Right ventricle myocardium inferior (tissue), 1 donor: ENCODE results near the gene LPIN1. TPM values are rescaled to one million over a fixed set of nuclear protein-coding genes. Genes with fewer than 3 reads are reported as not detected.

Experiments
- ATAC-seq: fragments of 200-7000 bp; cut with Tn5 transposase; one replicate; pipeline ENCODE4 v1.9.1; 2020; ENCODE audit warnings: mild to moderate bottlenecking, moderate library complexity
- DNase-seq: peaks from one replicate; pipeline ENCODE4 v3.0.0; 2021; ENCODE audit errors: missing footprints
- intact Hi-C: fragments of 100-400 bp; cut with DNase I; formaldehyde crosslinking; loops from one replicate; pipeline ENCODE4 v1.11.0; 2022
- long read RNA-seq: library from polyadenylated mRNA; unstranded; transcript quantifications from one replicate; pipeline ENCODE4 v2.0.0, GENCODE V29; 2021
- total RNA-seq: library from RNA; stranded (reverse); fragmentation: NEBNext Ultra II Directional; extraction: Animal tissue kit (Norgen Biotek cat#: 25700); gene quantifications from one replicate; pipeline ENCODE4 v1.2.1, GENCODE V29; 2021
- donor health status: DM: no; HTN: yes; CAD: no; lungs with severe emphysema.

Gene LPIN1
- 64.6 TPM for total RNA-seq
- long read RNA-seq, full-length matches to known transcripts: 1 of 38 reads
- long read RNA-seq, partial matches to known transcripts: 19 of 38 reads
- long read RNA-seq, other reads (novel, unspliced or antisense): 18 of 38 reads

DNA sequence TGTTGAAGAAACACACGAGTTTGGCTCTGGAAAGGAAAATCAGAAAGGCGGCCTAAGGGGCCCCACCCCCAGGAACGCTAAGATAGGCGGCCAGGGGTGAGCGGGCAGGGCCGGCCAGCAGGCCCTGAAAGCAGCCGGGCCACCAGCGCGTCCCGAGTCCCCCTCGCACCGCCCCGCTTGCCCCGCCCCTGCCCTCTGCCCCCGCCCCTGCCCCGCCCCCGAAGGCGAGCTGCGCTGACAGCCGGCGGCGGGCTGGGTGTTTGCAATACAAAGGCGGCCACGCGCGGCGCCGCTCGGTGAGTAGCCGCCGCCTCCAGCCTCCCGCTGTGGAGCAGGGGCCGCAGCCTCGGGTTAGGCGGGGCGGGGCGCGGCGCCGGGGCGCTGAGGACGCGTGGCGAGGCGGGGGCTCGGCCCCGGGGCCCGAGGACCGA is at the start of gene LPIN1:
Gene LPIN1, plus strand, starts transcription at position 257 of the 431 bp plus-strand sequence. CDS start 18,910 bp downstream, outside the sequence.
- DNase-seq (peak; percentile 96), ATAC-seq (peak; percentile 87)
- intact Hi-C loops: loop anchor here (2.0 kb wide), 1 partner anchor 30 kb away; no protein-coding TSS in a partner anchor

DNA sequence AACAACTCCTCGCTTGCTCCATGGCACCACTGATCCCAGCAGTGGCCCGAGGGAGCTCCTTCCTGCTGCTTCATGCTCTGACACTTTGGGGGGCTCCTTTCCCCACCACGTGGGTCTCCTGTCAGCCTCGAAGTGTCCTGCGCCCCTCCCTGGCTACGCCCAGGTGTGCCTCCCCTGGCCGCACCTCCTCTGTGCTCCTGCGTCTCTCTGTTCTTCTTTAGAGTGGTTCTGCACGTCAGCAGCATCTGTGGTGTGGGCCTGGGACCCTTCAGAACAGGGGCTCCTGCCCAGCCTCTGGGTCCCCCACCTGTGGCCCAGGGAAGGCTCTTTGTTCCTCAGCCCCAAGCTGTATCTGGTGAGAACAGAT is 49.7 kb upstream of the LPIN1 start:
- intact Hi-C loops: no loop called here
- ATAC-seq (no peak), DNase-seq (no peak)

DNA sequence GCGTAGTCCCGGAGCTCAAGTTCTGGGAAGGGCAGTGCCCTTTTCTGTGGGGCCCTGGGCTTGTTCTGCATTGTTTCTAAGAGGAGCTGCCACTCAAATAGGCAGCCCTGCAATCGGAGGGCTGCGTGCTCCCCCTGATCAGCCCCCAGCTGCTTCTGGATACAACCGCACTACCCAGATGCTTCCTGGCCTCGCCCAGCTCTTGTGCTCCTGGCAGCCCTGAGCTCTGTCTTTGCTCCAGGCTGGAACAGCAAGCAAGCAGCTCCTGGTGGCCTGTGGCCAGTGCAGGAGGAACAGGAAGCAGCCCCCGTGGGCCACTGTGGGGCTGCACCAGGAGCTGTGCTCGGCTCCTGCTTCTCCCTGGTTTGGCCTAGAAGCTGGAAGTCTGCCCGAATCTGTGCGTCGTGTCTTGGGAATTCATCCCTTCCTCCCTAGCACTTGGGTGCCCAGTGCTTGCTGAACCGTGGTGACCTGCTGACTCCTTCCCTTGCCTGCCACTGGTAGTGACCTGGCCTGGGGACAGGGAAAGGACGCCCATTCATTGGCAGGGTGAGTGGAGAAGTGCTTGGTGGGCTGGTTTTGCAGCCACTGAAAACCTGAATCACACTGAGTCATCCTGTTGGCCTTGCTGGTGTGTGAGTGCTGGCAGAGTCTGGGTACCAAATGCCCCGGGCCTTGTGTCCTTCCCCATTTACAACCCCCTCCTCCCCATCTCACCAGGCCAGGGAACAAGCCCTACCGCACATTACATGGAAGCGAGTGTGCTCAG is 49.1 kb upstream of the LPIN1 start:
- intact Hi-C loops: no loop called here
- DNase-seq (no peak), ATAC-seq (peak; percentile 42)

GRCh38 chr2:11698009-11698922 is 48.2 kb upstream of the LPIN1 start:
- DNase-seq (peak; percentile 81), ATAC-seq (peak; percentile 83)
- intact Hi-C loops: no loop called here

DNA sequence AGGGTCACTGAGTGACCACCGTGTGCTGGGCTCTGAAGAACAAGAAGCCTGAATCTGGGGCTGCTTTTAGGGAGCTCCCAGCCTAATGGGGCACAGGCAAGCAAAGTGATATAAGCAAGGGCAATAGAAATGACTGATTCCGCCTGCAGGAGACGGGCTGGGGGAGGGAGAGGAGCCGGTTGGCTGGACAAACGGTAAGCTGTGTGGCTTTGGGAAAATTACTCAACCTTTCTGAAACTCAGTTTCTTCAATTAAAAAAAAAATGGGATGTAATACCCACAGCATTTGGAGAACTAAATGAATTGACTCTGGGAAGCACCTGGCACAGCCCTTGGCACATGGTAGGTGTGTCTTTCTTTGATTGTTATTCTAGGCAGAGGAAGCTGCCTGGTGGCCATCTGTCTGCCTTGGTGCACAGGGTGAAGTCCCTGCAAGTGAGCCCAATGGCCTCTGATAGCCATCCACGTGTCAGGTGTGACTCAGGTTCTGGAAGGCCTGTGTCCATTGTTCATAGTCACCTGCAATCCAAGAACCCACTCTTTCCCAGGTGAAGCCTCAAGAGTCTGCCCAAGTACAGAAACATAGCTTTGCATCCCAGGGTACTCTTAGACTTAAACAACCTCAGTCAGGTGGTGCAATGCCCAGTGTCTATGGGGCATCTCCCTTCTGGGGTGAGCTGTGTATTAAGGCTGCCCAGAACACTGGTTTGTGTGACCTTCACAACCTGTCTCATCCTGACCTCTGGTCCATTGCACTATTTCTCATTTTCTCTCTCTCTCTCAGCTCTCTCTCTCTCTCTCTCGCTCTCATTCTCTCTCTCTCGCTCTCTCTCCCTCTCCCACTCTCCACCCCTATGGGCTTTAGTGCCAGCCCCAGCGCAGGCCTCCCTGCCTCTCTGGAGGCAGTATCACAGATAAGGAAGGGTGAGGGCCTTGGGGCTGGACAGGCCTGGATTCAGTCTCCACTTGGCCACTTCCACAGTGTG is 46.5 kb upstream of the LPIN1 start:
- intact Hi-C loops: no loop called here
- no peak for ATAC-seq

DNA sequence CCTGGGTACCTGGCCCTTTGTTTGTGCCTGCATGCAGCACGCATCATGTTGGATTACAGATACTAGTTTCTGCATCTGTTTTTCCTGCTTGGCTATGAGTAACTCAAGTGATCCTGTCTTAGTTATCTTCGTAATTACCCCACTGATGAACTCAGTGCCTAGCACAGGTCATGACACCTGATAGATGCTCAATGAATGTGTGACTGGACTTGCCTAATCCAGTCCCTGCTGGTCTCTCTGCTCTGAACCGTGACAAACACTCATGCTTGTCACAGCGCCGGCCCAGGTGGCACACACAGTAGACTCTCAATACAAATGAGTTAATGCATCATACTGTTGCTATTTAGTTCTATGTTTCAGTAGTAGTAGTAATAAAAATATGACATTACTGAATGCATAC is 45.2 kb upstream of the LPIN1 start:
- intact Hi-C loops: no loop called here
- ATAC-seq (no peak), DNase-seq (no peak)

More for the DNA sequence above, 46.5 kb upstream of the LPIN1 start:
- no peak for DNase-seq

GRCh38 chr2:11701751-11702301 is 44.6 kb upstream of the LPIN1 start:
- no peak for ATAC-seq
- DNase-seq: no peak
- intact Hi-C loops: no loop called here

DNA sequence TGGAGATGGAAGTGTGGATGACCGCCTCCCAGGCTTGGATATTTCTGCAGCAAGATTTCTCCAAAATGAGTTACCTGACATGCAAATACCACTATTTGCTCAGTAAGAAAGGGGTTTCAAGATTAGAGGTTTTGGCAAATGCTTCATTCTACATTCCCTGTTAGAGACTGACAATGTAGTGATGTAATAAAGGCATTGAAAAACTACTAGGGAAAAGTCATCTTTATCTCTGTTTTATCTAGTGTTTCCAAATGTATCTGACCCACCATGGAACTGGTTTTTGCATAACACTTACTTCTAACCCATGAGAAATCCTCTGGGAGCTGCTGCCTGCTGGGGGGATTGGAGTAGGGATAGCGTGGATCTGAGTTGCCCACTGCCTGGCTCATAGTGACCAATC is 43.5 kb upstream of the LPIN1 start:
- intact Hi-C loops: no loop called here
- no peak for ATAC-seq
- DNase-seq: no peak

DNA sequence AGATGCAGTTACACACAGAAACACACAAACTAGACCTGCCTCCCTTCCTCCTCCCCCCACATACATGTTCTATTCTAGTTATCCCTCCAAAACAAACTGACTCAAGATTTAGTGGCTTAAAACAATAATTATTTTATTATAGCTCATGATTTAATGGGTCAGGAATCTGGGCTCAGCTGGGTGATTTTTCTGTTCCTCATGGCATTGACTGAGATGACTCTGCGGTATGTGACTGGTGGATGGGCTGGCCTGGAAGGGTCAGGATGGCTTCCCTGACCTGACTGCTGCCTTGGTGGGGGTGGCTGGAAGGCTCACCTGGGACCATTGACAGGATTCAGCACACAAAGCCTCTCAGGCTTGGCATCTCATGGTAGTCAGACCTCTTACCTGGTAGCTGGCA is 42.7 kb upstream of the LPIN1 start:
- intact Hi-C loops: no loop called here
- no peak for DNase-seq
- no peak for ATAC-seq

GRCh38 chr2:11705063-11705462 is 41.4 kb upstream of the LPIN1 start:
- DNase-seq (no peak), ATAC-seq (no peak)
- intact Hi-C loops: no loop called here

GRCh38 chr2:11705711-11706110 is 40.7 kb upstream of the LPIN1 start:
- ATAC-seq (no peak), DNase-seq (no peak)
- intact Hi-C loops: no loop called here

DNA sequence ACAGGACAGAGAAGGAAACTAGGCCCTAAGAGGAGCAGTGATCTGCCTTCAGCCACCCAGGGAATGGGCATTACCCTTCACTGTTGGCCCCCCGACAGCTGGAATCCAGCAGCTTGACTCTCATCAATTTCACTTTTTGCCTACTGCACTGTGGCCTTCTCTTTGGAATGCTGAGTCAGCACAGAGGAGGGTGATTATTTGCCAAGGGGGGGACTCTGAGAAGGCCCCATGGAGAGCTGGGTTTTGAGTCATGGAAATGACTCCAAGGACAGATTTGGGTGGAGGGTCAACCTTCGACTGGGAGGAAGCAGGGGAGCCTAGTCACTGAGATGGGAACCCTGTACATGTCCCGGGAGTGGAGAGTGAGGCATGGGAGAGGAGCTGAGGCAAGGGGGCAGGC is 38.3 kb upstream of the LPIN1 start:
- intact Hi-C loops: no loop called here
- DNase-seq (no peak), ATAC-seq (no peak)

DNA sequence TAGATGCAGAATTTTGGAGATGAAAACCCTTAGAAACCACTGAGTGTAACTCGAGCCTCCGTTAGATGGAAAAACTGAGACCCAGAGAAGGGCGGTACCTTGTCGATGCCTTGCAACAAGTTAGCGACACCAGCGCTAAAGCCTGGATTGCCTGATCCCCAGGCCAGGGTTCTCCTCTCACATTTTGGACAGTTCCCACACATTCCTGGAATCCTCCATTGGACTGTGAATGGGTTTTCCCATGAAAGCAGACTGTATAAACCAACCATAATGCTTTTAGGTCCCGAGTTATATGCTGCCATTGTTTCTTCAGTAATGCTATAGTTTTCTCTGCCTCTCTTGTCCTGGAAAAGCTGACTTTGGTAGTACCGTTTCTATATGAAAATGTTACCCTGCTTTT is 37.1 kb upstream of the LPIN1 start:
- DNase-seq (no peak), ATAC-seq (no peak)
- intact Hi-C loops: no loop called here

DNA sequence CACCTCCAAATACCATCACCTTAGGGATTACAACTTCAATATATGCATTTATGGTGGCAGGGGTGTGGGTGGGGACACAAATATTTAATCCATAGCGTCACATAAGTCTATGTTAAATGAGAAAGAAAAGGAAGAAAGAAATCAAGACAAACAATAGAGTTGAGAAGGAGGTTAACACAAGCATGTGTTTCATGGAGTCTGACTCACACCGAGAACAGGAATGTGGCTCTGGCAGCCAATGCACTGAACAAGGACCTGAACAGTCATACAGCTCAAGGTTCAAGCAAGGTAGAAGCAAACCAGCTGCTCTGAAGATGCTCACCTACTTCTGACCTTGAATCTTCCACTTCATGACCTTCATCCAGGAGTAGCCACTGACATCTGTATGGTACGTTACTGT is 36.2 kb upstream of the LPIN1 start:
- intact Hi-C loops: no loop called here
- ATAC-seq: no peak
- no peak for DNase-seq

DNA sequence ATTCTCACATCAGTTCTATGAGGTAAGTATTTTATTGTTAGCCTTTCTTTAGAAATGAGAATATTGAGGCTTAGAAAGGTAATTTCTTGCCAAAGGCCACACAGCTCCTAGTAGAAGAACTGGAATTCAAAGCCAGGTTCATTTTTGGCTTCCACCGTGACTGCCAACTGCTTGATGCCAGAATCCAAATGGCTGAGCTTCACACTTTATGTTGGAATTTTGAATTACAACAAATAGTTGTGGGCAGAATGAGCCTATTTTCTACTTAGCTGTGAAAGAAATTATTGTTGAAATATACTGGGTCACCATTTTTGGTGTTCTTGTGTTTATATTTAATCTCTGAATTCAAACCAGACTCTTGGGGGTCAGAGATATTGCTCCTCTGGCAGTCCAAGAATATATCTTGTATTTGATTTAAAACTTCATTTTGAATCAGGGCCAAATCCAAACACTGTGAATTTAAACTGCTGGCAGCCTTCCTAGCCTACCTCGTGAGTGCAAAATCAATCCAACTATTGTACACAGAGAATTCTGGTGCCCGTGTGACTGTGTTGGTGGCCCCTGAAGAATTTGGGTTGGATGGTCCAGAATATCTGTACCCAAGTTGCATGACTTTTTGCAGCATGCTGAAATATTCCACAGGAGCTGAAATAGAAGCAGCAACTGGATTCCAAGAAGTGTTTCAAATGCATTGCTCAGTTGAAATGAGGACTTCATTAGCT is 35.6 kb upstream of the LPIN1 start:
- no peak for DNase-seq
- no peak for ATAC-seq
- intact Hi-C loops: no loop called here

- ATAC-seq (no peak), DNase-seq (no peak)
- intact Hi-C loops: no loop called here
These were observed 35.1 kb upstream of the LPIN1 start for GRCh38 chr2:11711354-11711716.

DNA sequence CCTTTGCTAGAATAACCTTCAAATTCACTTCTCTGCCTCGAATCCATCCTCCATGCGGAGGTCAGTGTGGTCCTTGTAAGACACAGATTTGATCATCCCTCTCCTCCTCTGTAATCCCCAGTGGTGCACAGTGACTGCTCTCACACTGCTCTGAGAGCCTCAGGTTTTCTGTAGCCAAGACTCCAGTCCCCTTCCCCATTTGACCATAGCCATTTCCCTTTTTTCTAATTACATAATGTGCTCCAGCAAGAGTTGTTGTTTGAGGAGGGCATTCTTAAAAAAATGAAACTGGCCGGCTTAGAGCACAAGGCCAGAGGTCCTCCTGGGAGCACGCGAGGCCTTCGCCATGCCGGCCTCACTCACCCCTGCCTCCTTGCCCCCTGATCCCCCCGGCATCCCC is 34.7 kb upstream of the LPIN1 start:
- intact Hi-C loops: no loop called here
- ATAC-seq (no peak), DNase-seq (no peak)

- ATAC-seq: no peak
- intact Hi-C loops: no loop called here
- no peak for DNase-seq
These were observed 33.6 kb upstream of the LPIN1 start for GRCh38 chr2:11712866-11713265.
